Esophagus muscularis mucosa (tissue), 4 donors: ENCODE results near the gene PPP4R1.

Source experiments
- CTCF ChIP-seq, 3 experiments: fragments of 200-600 bp in 2 of 3; fragments of 450-650 bp in 1 of 3; sonication (generic) in 2 of 3; IDR thresholded peaks; one replicate each; pipeline ENCODE4 v1.5.1; 2017 to 2019; ENCODE audit warnings: antibody characterized with exemption in 3 of 3, mild to moderate bottlenecking in 2 of 3, moderate library complexity in 1 of 3
- EP300 ChIP-seq: sonication (generic); formaldehyde crosslinking; IDR thresholded peaks from one replicate; pipeline ENCODE4 v1.6.1; 2017; ENCODE audit warnings: antibody characterized with exemption
- POLR2A ChIP-seq: fragments of 450-650 bp; IDR thresholded peaks from one replicate; pipeline ENCODE4 v1.6.1; 2017; ENCODE audit warnings: antibody characterized with exemption, moderate library complexity, mild to moderate bottlenecking, low read depth
- POLR2AphosphoS5 ChIP-seq, 2 donors: sonication (generic); formaldehyde crosslinking; IDR thresholded peaks; one replicate each; pipeline ENCODE4 v1.6.1; 2017; ENCODE audit warnings: antibody characterized with exemption in 2 of 2

- TF ChIP-seq POLR2A (no peak), CTCF (IDR thresholded peaks at IDR 0.05) (no peak), POLR2AphosphoS5 (IDR thresholded peaks at IDR 0.05) (no peak), EP300 (no peak)
These were observed 18.1 kb downstream of the PPP4R1 start for GRCh38 chr18:9596226-9596625.
